H9 (cell line): ENCODE data around the gene TUBB1. TPM values are rescaled to one million over a fixed set of nuclear protein-coding genes. Genes with fewer than 3 reads are reported as not detected.

Source experiments
- DNase-seq: peaks from one replicate; pipeline ENCODE4 v3.0.0-alpha.2; 2017
- H2AFZ ChIP-seq: one replicate; pipeline ENCODE4 v1.6.1; 2013; ENCODE audit warnings: mild to moderate bottlenecking, low read length, control low read depth, moderate library complexity
- H2AK5ac ChIP-seq: 2 replicates; pipeline ENCODE4 v1.6.1; 2013; ENCODE audit warnings: low read length, control low read depth, mixed read lengths; ENCODE audit not compliant: insufficient read length
- H2BK120ac ChIP-seq: one replicate; pipeline ENCODE4 v1.6.1; 2013; ENCODE audit warnings: low read depth, mild to moderate bottlenecking, low read length, control low read depth, inconsistent platforms; ENCODE audit not compliant: poor library complexity, severe bottlenecking
- H2BK12ac ChIP-seq: 2 replicates; pipeline ENCODE4 v1.6.1; 2013; ENCODE audit warnings: low read length, control low read depth, mixed read lengths, low read depth; ENCODE audit not compliant: insufficient read length
- H2BK15ac ChIP-seq: 2 replicates; pipeline ENCODE4 v1.6.1; 2013; ENCODE audit warnings: low read depth, low read length, control low read depth
- H2BK20ac ChIP-seq: one replicate; pipeline ENCODE4 v1.6.1; 2013; ENCODE audit warnings: low read depth, mild to moderate bottlenecking, low read length, control low read depth, inconsistent platforms; ENCODE audit not compliant: poor library complexity, severe bottlenecking
- H2BK5ac ChIP-seq: 2 replicates; pipeline ENCODE4 v1.6.1; 2013; ENCODE audit warnings: low read length, control low read depth, mixed read lengths; ENCODE audit not compliant: insufficient read length
- H3K14ac ChIP-seq: 2 replicates; pipeline ENCODE4 v1.6.1; 2013; ENCODE audit warnings: low read length, control low read depth; ENCODE audit not compliant: insufficient read depth
- H3K18ac ChIP-seq: 2 replicates; pipeline ENCODE4 v1.6.1; 2013; ENCODE audit warnings: low read depth, mild to moderate bottlenecking, mixed read lengths, low read length, control low read depth; ENCODE audit not compliant: insufficient read length
- H3K23ac ChIP-seq: 2 replicates; pipeline ENCODE4 v1.6.1; 2013; ENCODE audit warnings: low read length, control low read depth, mixed read lengths, low read depth; ENCODE audit not compliant: insufficient read length
- H3K23me2 ChIP-seq: 2 replicates; pipeline ENCODE4 v1.6.1; 2013; ENCODE audit warnings: low read depth, mild to moderate bottlenecking, mixed read lengths, low read length, control low read depth; ENCODE audit not compliant: insufficient read length, poor library complexity, severe bottlenecking
- H3K27ac ChIP-seq: 2 replicates; pipeline ENCODE4 v1.5.1; 2013; ENCODE audit warnings: low read length, control low read depth, mixed read lengths, low read depth; ENCODE audit not compliant: insufficient read length
- H3K27me3 ChIP-seq: 2 replicates; pipeline ENCODE4 v1.6.1; 2013; ENCODE audit warnings: low read length, control low read depth, inconsistent platforms; ENCODE audit not compliant: insufficient read depth
- H3K4ac ChIP-seq: 2 replicates; pipeline ENCODE4 v1.6.1; 2013; ENCODE audit warnings: low read depth, mild to moderate bottlenecking, control low read depth, inconsistent platforms, low read length, moderate library complexity
- H3K4me1 ChIP-seq: 2 replicates; pipeline ENCODE4 v1.6.1; 2013; ENCODE audit warnings: low read length, control low read depth, inconsistent platforms; ENCODE audit not compliant: insufficient read depth
- H3K4me2 ChIP-seq: 2 replicates; pipeline ENCODE4 v1.6.1; 2013; ENCODE audit warnings: low read length, control low read depth, mixed read lengths; ENCODE audit not compliant: insufficient read length, insufficient read depth
- H3K56ac ChIP-seq: 2 replicates; pipeline ENCODE4 v1.6.1; 2013; ENCODE audit warnings: low read depth, mild to moderate bottlenecking, mixed read lengths, low read length, control low read depth; ENCODE audit not compliant: insufficient read length
- H3K79me1 ChIP-seq: 2 replicates; pipeline ENCODE4 v1.6.1; 2013; ENCODE audit warnings: low read depth, mild to moderate bottlenecking, moderate library complexity, low read length, control low read depth, inconsistent platforms; ENCODE audit not compliant: insufficient read depth, poor library complexity, severe bottlenecking
- H3K79me2 ChIP-seq: 2 replicates; pipeline ENCODE4 v1.6.1; 2013; ENCODE audit warnings: low read length, control low read depth, inconsistent platforms; ENCODE audit not compliant: insufficient read depth
- H3K9ac ChIP-seq: 2 replicates; pipeline ENCODE4 v1.6.1; 2013; ENCODE audit warnings: low read length, control low read depth, mixed read lengths; ENCODE audit not compliant: insufficient read length; ENCODE audit errors: extremely low read depth
- H3K9me3 ChIP-seq: one replicate; pipeline ENCODE4 v1.6.1; 2013; ENCODE audit warnings: low read depth, low read length, inconsistent platforms; ENCODE audit not compliant: control insufficient read depth
- H3T11ph ChIP-seq: one replicate; pipeline ENCODE4 v1.6.1; 2013; ENCODE audit warnings: mild to moderate bottlenecking, low read length, control low read depth, inconsistent platforms
- H4K20me1 ChIP-seq: one replicate; pipeline ENCODE4 v1.6.1; 2013; ENCODE audit not compliant: control insufficient read depth, insufficient read length, insufficient read depth
- H4K5ac ChIP-seq: 2 replicates; pipeline ENCODE4 v1.6.1; 2013; ENCODE audit warnings: low read depth, mild to moderate bottlenecking, mixed read lengths, low read length, control low read depth; ENCODE audit not compliant: insufficient read length
- H4K8ac ChIP-seq: replicated peaks from 2 replicates; pipeline ENCODE4 v1.6.1; 2013; ENCODE audit warnings: low read length, control low read depth, mixed read lengths, low read depth; ENCODE audit not compliant: insufficient read length
- H4K91ac ChIP-seq: 2 replicates; pipeline ENCODE4 v1.6.1; 2013; ENCODE audit warnings: low read depth, mild to moderate bottlenecking, moderate library complexity, mixed read lengths, low read length, control low read depth; ENCODE audit not compliant: insufficient read length
- H3K27ac Mint-ChIP-seq, 3 experiments: 2 replicates in 2 of 3; 3 replicates in 1 of 3; pipeline ENCODE4 v1.8.0; 2020 to 2021; ENCODE audit warnings: mixed read lengths in 3 of 3, mild to moderate bottlenecking in 1 of 3, moderate library complexity in 1 of 3
- H3K27me3 Mint-ChIP-seq: 2 replicates; pipeline ENCODE4 v1.8.0; 2021; ENCODE audit warnings: low read depth, mild to moderate bottlenecking, moderate library complexity, mixed read lengths
- H3K36me3 Mint-ChIP-seq, 3 experiments: 2 replicates in 2 of 3; 3 replicates in 1 of 3; pipeline ENCODE4 v1.8.0; 2020 to 2021; ENCODE audit warnings: low read depth in 3 of 3, mixed read lengths in 3 of 3; ENCODE audit not compliant: insufficient read depth in 1 of 3
- H3K4me1 Mint-ChIP-seq, 2 experiments: 2 replicates each; pipeline ENCODE4 v1.8.0; 2020; ENCODE audit warnings: mixed read lengths in 2 of 2
- H3K4me3 Mint-ChIP-seq, 2 experiments: 2 replicates in 1 of 2; 3 replicates in 1 of 2; pipeline ENCODE4 v1.8.0; 2020 to 2021; ENCODE audit warnings: mild to moderate bottlenecking in 2 of 2, mixed read lengths in 2 of 2, moderate library complexity in 1 of 2
- H3K9me3 Mint-ChIP-seq, 2 experiments: 2 replicates in 1 of 2; 3 replicates in 1 of 2; pipeline ENCODE4 v1.8.0; 2020; ENCODE audit warnings: mild to moderate bottlenecking in 2 of 2, mixed read lengths in 2 of 2, moderate library complexity in 1 of 2
- WGBS: extraction: QIAGEN DNeasy Blood & Tissue Kit; methylation state at CpG from one replicate; pipeline ENCODE4 v1.1.7; 2013; ENCODE audit warnings: missing lambda C conversion rate, low lambda C conversion rate, mixed read lengths; ENCODE audit not compliant: insufficient read length; ENCODE audit errors: extremely low coverage; 5-methylcytosine and 5-hydroxymethylcytosine counted together
- total RNA-seq: library from RNA; stranded (reverse); gene quantifications from 2 replicates; pipeline ENCODE4 v1.2.1, GENCODE V29; 2021
- TF ChIP-seq, protein P1 (sequence below): fragments of 200-600 bp; sonication (generic); conservative IDR thresholded peaks from 3 replicates; pipeline ENCODE4 v1.8.0; 2021; ENCODE audit warnings: antibody characterized with exemption, mild to moderate bottlenecking

Gene TUBB1
- total RNA-seq, 1 experiment from 2014 or later = not detected

DNA sequence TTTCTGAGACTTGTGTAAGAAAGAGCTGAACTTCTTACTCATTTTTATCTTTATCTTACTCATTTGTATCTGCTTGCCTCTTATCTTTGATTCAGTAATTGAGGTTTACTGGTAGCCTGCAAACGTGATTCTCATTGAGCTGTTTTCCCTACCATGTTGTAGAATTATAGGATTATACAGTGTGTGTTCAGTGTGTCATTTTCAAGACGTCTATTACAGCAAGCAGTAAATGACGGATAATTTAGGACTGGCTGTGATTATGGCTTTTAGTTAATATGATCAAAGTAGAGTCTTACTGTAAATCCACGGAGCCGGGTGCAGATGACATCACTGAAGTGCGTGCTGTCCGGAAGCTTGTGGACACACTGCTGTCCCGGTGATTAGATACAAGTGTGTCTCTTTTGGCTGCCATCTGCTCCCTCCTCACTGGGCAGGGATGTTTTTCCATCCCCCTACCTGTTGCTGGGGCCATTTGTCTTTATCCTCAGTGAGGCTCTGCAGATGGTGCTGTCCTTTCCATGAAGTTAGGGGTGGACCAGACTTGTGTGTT, 32.2 kb upstream of the TUBB1 start:
- Histone ChIP-seq H2AK5ac (no peak overlapping the region), H3K14ac (no peak overlapping the region), H2BK15ac (no peak overlapping the region), H3K4me2 (no peak overlapping the region), H3K4me1 (no peaks in the 10 kb centered on the region; the same call in 1 of the 2 replicates), H3K27me3 (no peaks in the 10 kb centered on the region), H3K23me2 (peaks cover under 1% of the 10 kb centered on the region), H3K79me2 (peaks cover 7% of the 10 kb centered on the region; the same call in 1 of the 2 replicates), H4K8ac (no peak overlapping the region), H4K5ac (no peak overlapping the region), H3K9ac (no peak overlapping the region), H3K23ac (no peak overlapping the region), H3K4ac (no peak overlapping the region), H3K79me1 (peaks cover 4% of the 10 kb centered on the region), H4K20me1 (no peaks in the 10 kb centered on the region), H4K91ac (no peak overlapping the region), H2BK120ac (no peak overlapping the region), H2BK12ac (no peak overlapping the region), H2BK20ac (no peak overlapping the region), H3K9me3 (no peaks in the 10 kb centered on the region), H3T11ph (no peak overlapping the region), H2AFZ (no peak overlapping the region), H3K56ac (no peak overlapping the region), H3K18ac (no peak overlapping the region), H3K27ac (no peak overlapping the region), H2BK5ac (no peak overlapping the region)
- Mint-ChIP-seq H3K27ac (no peak overlapping the region), H3K27me3 (no peaks in the 10 kb centered on the region), H3K4me1 (peaks cover 18% of the 10 kb centered on the region in 2 experiments), H3K36me3 (peaks cover 32 to 70% (median 66%) of the 10 kb centered on the region in 3 experiments), H3K4me3 (no peak overlapping the region), H3K9me3 (no peaks in the 10 kb centered on the region)
- DNase-seq = no peak
- WGBS = no CpG with 5 or more reads among the region's 8 CpGs
- TF ChIP-seq, protein P1, sequence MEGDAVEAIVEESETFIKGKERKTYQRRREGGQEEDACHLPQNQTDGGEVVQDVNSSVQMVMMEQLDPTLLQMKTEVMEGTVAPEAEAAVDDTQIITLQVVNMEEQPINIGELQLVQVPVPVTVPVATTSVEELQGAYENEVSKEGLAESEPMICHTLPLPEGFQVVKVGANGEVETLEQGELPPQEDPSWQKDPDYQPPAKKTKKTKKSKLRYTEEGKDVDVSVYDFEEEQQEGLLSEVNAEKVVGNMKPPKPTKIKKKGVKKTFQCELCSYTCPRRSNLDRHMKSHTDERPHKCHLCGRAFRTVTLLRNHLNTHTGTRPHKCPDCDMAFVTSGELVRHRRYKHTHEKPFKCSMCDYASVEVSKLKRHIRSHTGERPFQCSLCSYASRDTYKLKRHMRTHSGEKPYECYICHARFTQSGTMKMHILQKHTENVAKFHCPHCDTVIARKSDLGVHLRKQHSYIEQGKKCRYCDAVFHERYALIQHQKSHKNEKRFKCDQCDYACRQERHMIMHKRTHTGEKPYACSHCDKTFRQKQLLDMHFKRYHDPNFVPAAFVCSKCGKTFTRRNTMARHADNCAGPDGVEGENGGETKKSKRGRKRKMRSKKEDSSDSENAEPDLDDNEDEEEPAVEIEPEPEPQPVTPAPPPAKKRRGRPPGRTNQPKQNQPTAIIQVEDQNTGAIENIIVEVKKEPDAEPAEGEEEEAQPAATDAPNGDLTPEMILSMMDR = no peak
